GM23338 (cell line): ENCODE measurements around the gene KDELR1. TPM values are rescaled to one million over a fixed set of nuclear protein-coding genes. Genes with fewer than 3 reads are reported as not detected.

ENCODE experiments used
- ATAC-seq: fragments of 200-7000 bp; cut with Tn5 transposase; 3 replicates; pipeline ENCODE4 v1.9.1; 2020
- DNase-seq: peaks from one replicate; pipeline ENCODE4 v3.0.0-alpha.2; 2015; ENCODE audit warnings: low spot score
- H2AFZ ChIP-seq: fragments of 200-600 bp; sonication (generic); 2 replicates; pipeline ENCODE4 v1.8.0; 2016; ENCODE audit warnings: antibody characterized with exemption, mild to moderate bottlenecking, moderate library complexity
- H3F3A ChIP-seq: fragments of 200-600 bp; sonication (generic); replicated peaks from 2 replicates; pipeline ENCODE4 v1.8.0; 2017; ENCODE audit warnings: antibody characterized with exemption, mixed run types, low read depth
- H3K27ac ChIP-seq: fragments of 200-600 bp; sonication (generic); 2 replicates; pipeline ENCODE4 v1.6.1; 2016; ENCODE audit warnings: low read depth
- H3K27me3 ChIP-seq: fragments of 200-600 bp; sonication (generic); 2 replicates; pipeline ENCODE4 v1.8.0; 2016; ENCODE audit warnings: mild to moderate bottlenecking, mixed run types, moderate library complexity; ENCODE audit not compliant: insufficient read depth
- H3K36me3 ChIP-seq: fragments of 200-600 bp; sonication (generic); 2 replicates; pipeline ENCODE4 v1.8.0; 2016; ENCODE audit warnings: mild to moderate bottlenecking; ENCODE audit not compliant: insufficient read depth
- H3K4me1 ChIP-seq: fragments of 200-600 bp; sonication (generic); 2 replicates; pipeline ENCODE4 v1.8.0; 2016; ENCODE audit warnings: mild to moderate bottlenecking, moderate library complexity; ENCODE audit not compliant: insufficient read depth
- H3K4me2 ChIP-seq: fragments of 200-600 bp; sonication (generic); 2 replicates; pipeline ENCODE4 v1.7.1; 2017; ENCODE audit warnings: mixed run types
- H3K4me3 ChIP-seq: fragments of 200-600 bp; sonication (generic); 2 replicates; pipeline ENCODE4 v1.6.1; 2016; ENCODE audit warnings: mixed run types
- H3K79me2 ChIP-seq: fragments of 200-600 bp; sonication (generic); replicated peaks from 2 replicates; pipeline ENCODE4 v1.8.0; 2017; ENCODE audit warnings: mild to moderate bottlenecking; ENCODE audit not compliant: insufficient read depth
- H3K9me2 ChIP-seq: fragments of 200-600 bp; sonication (generic); 2 replicates; pipeline ENCODE4 v1.8.0; 2017; ENCODE audit not compliant: insufficient read depth
- H4K20me1 ChIP-seq: fragments of 200-600 bp; sonication (generic); replicated peaks from 2 replicates; pipeline ENCODE4 v1.8.0; 2017; ENCODE audit warnings: mild to moderate bottlenecking; ENCODE audit not compliant: insufficient read depth
- H3K27ac Mint-ChIP-seq: 2 replicates; pipeline ENCODE4 v1.8.0; 2020; ENCODE audit warnings: inconsistent platforms, mild to moderate bottlenecking, moderate library complexity, mixed read lengths
- H3K27me3 Mint-ChIP-seq: 3 replicates; pipeline ENCODE4 v1.8.0; 2022; ENCODE audit warnings: low read depth, mild to moderate bottlenecking, moderate library complexity, mixed read lengths, inconsistent platforms; ENCODE audit not compliant: insufficient read depth, poor library complexity
- H3K36me3 Mint-ChIP-seq: 3 replicates; pipeline ENCODE4 v1.8.0; 2021; ENCODE audit warnings: low read depth, mild to moderate bottlenecking, inconsistent platforms, moderate library complexity, mixed read lengths
- H3K4me1 Mint-ChIP-seq: 3 replicates; pipeline ENCODE4 v1.8.0; 2020; ENCODE audit warnings: mild to moderate bottlenecking, inconsistent platforms, mixed read lengths
- H3K4me3 Mint-ChIP-seq: 3 replicates; pipeline ENCODE4 v1.8.0; 2021; ENCODE audit warnings: moderate library complexity, mild to moderate bottlenecking, inconsistent platforms, mixed read lengths
- H3K9me3 Mint-ChIP-seq: 3 replicates; pipeline ENCODE4 v1.8.0; 2020; ENCODE audit warnings: moderate library complexity, mild to moderate bottlenecking, inconsistent platforms, mixed read lengths
- CTCF ChIP-seq, 2 experiments: fragments of 200-600 bp in 1 of 2; sonication (generic) in 1 of 2; conservative IDR thresholded peaks; 2 replicates each; pipeline versions ENCODE4 v1.5.1 to v1.6.1; 2016 to 2017; ENCODE audit warnings: antibody characterized with exemption in 2 of 2, low read depth in 2 of 2, mild to moderate bottlenecking in 2 of 2, moderate library complexity in 1 of 2
- ZNF462 ChIP-seq: fragments of 250-450 bp; sonication (Bioruptor Pico); IDR thresholded peaks from 2 replicates; pipeline ENCODE4 v1.5.0; 2020; ENCODE audit warnings: mild to moderate bottlenecking, moderate library complexity
- polyA plus RNA-seq: library from polyadenylated mRNA; unstranded; fragments of >200 nt; fragmentation: Nextera tagmentation; extraction: Ambion mirVana; gene quantifications from 2 replicates; pipeline ENCODE4 v1.2.1, GENCODE V29; 2016
- total RNA-seq: library from RNA; depleted of rRNA; stranded (reverse); fragments of >200 nt; shearing (Covaris generic); gene quantifications from 2 replicates; pipeline ENCODE4 v1.2.3, GENCODE V29; 2014

The KDELR1 gene
- total and polyA plus RNA-seq, 2 experiments from 2014 or later, result 176 to 184 TPM

GRCh38 chr19:48413879-48414587, 22.7 kb upstream of the KDELR1 start:
- ATAC-seq (peak; percentile 10), DNase-seq (peak; percentile 56)
- H3F3A ChIP-seq, result peaks cover 10% of the 10 kb centered on the region; the same call in 1 of the 2 replicates
- H3K27ac ChIP-seq, result peak overlapping the region; percentile 92
- H3K36me3 ChIP-seq, result peaks cover 11% of the 10 kb centered on the region; the same call in 1 of the 2 replicates
- H3K79me2 ChIP-seq, result 0 out of 2 replicates have a peak, but pooled peaks cover 3% of the 10 kb centered on the region
- no peaks in the 10 kb centered on the region for H3K27me3 ChIP-seq
- H3K9me2 ChIP-seq, result no peaks in the 10 kb centered on the region
- Mint-ChIP-seq H3K4me3 (peak overlapping the region; percentile 74), H3K36me3 (peaks cover 12% of the 10 kb centered on the region), H3K9me3 (no peaks in the 10 kb centered on the region; the same call in 2 of the 3 replicates), H3K27me3 (peaks cover 26% of the 10 kb centered on the region), H3K27ac (peak overlapping the region; percentile 90; the same call in 1 of the 2 replicates), H3K4me1 (peaks cover 18% of the 10 kb centered on the region; the same call in 2 of the 3 replicates)
- peak overlapping the region; percentile 47 for H3K4me3 ChIP-seq
- H2AFZ ChIP-seq, result no peak overlapping the region
- TF ChIP-seq ZNF462 (CRISPR knock-in tag) (no peak), CTCF (conservative IDR thresholded peaks at IDR 0.05; ENCODE audit: low read depth in 2 of 2) (peak in 1 of 2 experiments; percentile 57; a peak in 2 of 4 replicates)
- H3K4me2 ChIP-seq, result peak overlapping the region; percentile 74
- H4K20me1 ChIP-seq, result no peaks in the 10 kb centered on the region; the same call in 1 of the 2 replicates
- H3K4me1 ChIP-seq, result peaks cover 15% of the 10 kb centered on the region
